Panc1 (cell line): ENCODE measurements around the gene ACSL1. TPM values are rescaled to one million over a fixed set of nuclear protein-coding genes. Genes with fewer than 3 reads are reported as not detected.

Experiments used
- ATAC-seq: fragments of 200-7000 bp; cut with Tn5 transposase; 2 replicates; pipeline ENCODE4 v1.9.1; 2020; ENCODE audit warnings: mild to moderate bottlenecking, moderate library complexity
- BruUV-seq: library from RNA; stranded (reverse); fragments of 400-500 nt; replicated peaks from 2 replicates; lab custom pipeline; 2021; lab: Mats Ljungman, UMichigan
- CTCF ChIA-PET: fragments of 300-600 bp; sonication (Branson Sonifier 250); formaldehyde crosslinking; loops from one replicate; lab custom pipeline; 2022; ENCODE audit warnings: antibody characterized with exemption; lab: Charles Lee
- POLR2A ChIA-PET: fragments of 300-600 bp; sonication (Branson Sonifier 250); formaldehyde crosslinking; loops from one replicate; lab custom pipeline; 2022; ENCODE audit warnings: antibody characterized with exemption; lab: Charles Lee
- DNase-seq: peaks from one replicate; pipeline ENCODE4 v3.0.0-alpha.2; 2010; ENCODE audit warnings: low read depth, low spot score
- H3K27ac ChIP-seq: 2 replicates; pipeline ENCODE4 v1.5.1; 2011; ENCODE audit warnings: mild to moderate bottlenecking, low read length, inconsistent platforms
- H3K27me3 ChIP-seq: fragments of 200-500 bp; sonication (Bioruptor generic); 2 replicates; pipeline ENCODE4 v1.6.0; 2014; ENCODE audit warnings: low read length, inconsistent platforms; ENCODE audit not compliant: control insufficient read depth, insufficient read depth
- H3K36me3 ChIP-seq: fragments of 200-500 bp; sonication (Bioruptor generic); 2 replicates; pipeline ENCODE4 v1.5.1; 2014; ENCODE audit warnings: inconsistent platforms, mild to moderate bottlenecking, low read length, moderate library complexity; ENCODE audit not compliant: control insufficient read depth, insufficient read depth
- H3K4me1 ChIP-seq: 2 replicates; pipeline ENCODE4 v1.5.1; 2011; ENCODE audit warnings: inconsistent platforms, mild to moderate bottlenecking, low read length, moderate library complexity; ENCODE audit not compliant: control insufficient read depth, insufficient read depth
- H3K4me3 ChIP-seq, 2 experiments: 2 replicates each; pipeline ENCODE4 v1.5.1; 2011 to 2012; ENCODE audit warnings: low read depth in 2 of 2, low read length in 2 of 2, mild to moderate bottlenecking in 2 of 2, inconsistent platforms in 1 of 2, moderate library complexity in 1 of 2
- H3K9me3 ChIP-seq: fragments of 200-500 bp; sonication (Bioruptor generic); 2 replicates; pipeline ENCODE4 v1.5.1; 2014; ENCODE audit warnings: low read depth, mild to moderate bottlenecking, inconsistent platforms, low read length, moderate library complexity; ENCODE audit not compliant: control insufficient read depth, insufficient read depth
- POLR2AphosphoS5 ChIP-seq: IDR thresholded peaks from 2 replicates; pipeline ENCODE4 v1.6.1; 2012; ENCODE audit warnings: mild to moderate bottlenecking, low read depth, low read length, moderate library complexity
- SIN3A ChIP-seq: IDR thresholded peaks from 2 replicates; pipeline ENCODE4 v1.6.1; 2012; ENCODE audit warnings: low read depth, mild to moderate bottlenecking, low read length, moderate library complexity, borderline replicate concordance; ENCODE audit not compliant: insufficient read depth
- TCF7L2 ChIP-seq: IDR thresholded peaks from 2 replicates; pipeline ENCODE4 v1.6.1; 2011; ENCODE audit warnings: mild to moderate bottlenecking, low read depth, low read length, inconsistent platforms
- in situ Hi-C: cut with HindIII; loops from 2 replicates; pipeline ENCODE4 v1.10.0; 2016; ENCODE audit warnings: low sequenced_read_pairs, low pct_unique_long_range_greater_than_20kb
- intact Hi-C: fragments of 100-400 bp; cut with micrococcal nuclease; formaldehyde crosslinking; loops from one replicate; pipeline ENCODE4 v1.10.0; 2022; ENCODE audit not compliant: unreplicated experiment
- total RNA-seq: library from RNA; stranded (reverse); gene quantifications from one replicate; pipeline ENCODE4 v1.2.1, GENCODE V29; 2021; ENCODE audit not compliant: unreplicated experiment
- TF ChIP-seq, protein P1 (sequence below): fragments of 450-650 bp; IDR thresholded peaks from 2 replicates; pipeline ENCODE4 v1.5.1; 2017; ENCODE audit warnings: mild to moderate bottlenecking
- TF ChIP-seq, protein P2 (sequence below), 2 experiments: IDR thresholded peaks; 2 replicates each; pipeline ENCODE4 v1.6.1; 2011 to 2012; ENCODE audit warnings: low read depth in 2 of 2, control low read depth in 1 of 2, low read length in 1 of 2, mild to moderate bottlenecking in 1 of 2, moderate library complexity in 1 of 2; ENCODE audit not compliant: insufficient read depth in 1 of 2

ACSL1 gene
- total RNA-seq, 1 experiment from 2014 or later = 15.4 TPM

DNA sequence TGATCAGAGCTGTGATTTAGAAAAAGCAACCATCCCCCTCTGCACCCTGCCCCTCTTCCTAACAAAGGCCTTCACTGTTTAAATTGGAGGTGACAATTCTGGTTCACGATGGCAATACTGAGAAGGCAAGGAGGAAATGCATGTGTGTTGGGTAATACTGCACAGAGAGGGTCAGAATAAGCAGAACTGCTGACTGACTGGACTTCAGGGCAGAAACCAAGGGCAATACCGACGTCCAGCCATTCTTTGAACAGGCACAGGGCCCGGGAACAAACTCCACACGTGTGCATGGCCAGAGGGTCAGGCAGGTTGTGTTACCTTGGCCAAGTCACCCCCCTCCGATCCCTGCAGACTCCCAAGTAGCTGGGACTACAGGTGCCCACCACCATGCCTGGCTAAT, 6.0 kb downstream of the ACSL1 start:
- CTCF ChIA-PET = no interaction called here
- TF ChIP-seq TCF7L2 = no peak
- TF ChIP-seq, protein P1, sequence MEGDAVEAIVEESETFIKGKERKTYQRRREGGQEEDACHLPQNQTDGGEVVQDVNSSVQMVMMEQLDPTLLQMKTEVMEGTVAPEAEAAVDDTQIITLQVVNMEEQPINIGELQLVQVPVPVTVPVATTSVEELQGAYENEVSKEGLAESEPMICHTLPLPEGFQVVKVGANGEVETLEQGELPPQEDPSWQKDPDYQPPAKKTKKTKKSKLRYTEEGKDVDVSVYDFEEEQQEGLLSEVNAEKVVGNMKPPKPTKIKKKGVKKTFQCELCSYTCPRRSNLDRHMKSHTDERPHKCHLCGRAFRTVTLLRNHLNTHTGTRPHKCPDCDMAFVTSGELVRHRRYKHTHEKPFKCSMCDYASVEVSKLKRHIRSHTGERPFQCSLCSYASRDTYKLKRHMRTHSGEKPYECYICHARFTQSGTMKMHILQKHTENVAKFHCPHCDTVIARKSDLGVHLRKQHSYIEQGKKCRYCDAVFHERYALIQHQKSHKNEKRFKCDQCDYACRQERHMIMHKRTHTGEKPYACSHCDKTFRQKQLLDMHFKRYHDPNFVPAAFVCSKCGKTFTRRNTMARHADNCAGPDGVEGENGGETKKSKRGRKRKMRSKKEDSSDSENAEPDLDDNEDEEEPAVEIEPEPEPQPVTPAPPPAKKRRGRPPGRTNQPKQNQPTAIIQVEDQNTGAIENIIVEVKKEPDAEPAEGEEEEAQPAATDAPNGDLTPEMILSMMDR = no peak
- TF ChIP-seq, protein P2, sequence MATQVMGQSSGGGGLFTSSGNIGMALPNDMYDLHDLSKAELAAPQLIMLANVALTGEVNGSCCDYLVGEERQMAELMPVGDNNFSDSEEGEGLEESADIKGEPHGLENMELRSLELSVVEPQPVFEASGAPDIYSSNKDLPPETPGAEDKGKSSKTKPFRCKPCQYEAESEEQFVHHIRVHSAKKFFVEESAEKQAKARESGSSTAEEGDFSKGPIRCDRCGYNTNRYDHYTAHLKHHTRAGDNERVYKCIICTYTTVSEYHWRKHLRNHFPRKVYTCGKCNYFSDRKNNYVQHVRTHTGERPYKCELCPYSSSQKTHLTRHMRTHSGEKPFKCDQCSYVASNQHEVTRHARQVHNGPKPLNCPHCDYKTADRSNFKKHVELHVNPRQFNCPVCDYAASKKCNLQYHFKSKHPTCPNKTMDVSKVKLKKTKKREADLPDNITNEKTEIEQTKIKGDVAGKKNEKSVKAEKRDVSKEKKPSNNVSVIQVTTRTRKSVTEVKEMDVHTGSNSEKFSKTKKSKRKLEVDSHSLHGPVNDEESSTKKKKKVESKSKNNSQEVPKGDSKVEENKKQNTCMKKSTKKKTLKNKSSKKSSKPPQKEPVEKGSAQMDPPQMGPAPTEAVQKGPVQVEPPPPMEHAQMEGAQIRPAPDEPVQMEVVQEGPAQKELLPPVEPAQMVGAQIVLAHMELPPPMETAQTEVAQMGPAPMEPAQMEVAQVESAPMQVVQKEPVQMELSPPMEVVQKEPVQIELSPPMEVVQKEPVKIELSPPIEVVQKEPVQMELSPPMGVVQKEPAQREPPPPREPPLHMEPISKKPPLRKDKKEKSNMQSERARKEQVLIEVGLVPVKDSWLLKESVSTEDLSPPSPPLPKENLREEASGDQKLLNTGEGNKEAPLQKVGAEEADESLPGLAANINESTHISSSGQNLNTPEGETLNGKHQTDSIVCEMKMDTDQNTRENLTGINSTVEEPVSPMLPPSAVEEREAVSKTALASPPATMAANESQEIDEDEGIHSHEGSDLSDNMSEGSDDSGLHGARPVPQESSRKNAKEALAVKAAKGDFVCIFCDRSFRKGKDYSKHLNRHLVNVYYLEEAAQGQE (IDR thresholded peaks at IDR 0.05; ENCODE audit: insufficient read depth in 1 of 2, low read depth in 2 of 2, low read length in 1 of 2) = no peak
- no peak for TF ChIP-seq POLR2AphosphoS5
- no peak for TF ChIP-seq SIN3A
- in situ Hi-C loops = no loop called here
- intact Hi-C loops = no loop called here
- no peak overlapping the region for H3K27ac ChIP-seq
- no peak for ATAC-seq
- no TSS peak for BruUV-seq
- POLR2A ChIA-PET = no interaction called here
- no peaks in the 10 kb centered on the region for H3K9me3 ChIP-seq
- no peaks in the 10 kb centered on the region for H3K36me3 ChIP-seq
- peaks cover 9% of the 10 kb centered on the region for H3K4me1 ChIP-seq
- DNase-seq = no peak
- no peak overlapping the region for H3K4me3 ChIP-seq
- H3K27me3 ChIP-seq = no peaks in the 10 kb centered on the region

DNA sequence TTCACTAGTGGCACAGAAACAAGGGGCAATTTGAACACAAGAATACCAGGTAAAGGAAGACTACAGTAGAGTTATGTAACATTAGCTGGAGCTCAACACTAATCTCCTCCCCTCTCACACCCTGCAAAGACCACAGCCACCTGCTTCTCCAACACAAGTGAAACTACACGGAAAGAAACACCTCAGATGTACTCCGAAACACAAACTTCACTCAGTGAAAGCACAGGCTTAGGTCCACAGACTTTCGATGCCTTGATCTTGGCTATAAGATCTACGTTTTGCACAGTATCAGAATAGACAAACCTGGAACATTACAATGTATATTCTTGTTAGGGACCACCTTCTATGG, 7.6 kb downstream of the ACSL1 start:
- no peaks in the 10 kb centered on the region for H3K27me3 ChIP-seq
- peaks cover 12% of the 10 kb centered on the region for H3K4me1 ChIP-seq
- intact Hi-C loops (no loop called here), in situ Hi-C loops (no loop called here)
- no peak overlapping the region for H3K4me3 ChIP-seq
- H3K27ac ChIP-seq = no peak overlapping the region
- ChIA-PET CTCF (no interaction called here), POLR2A (no interaction called here)
- no peak for TF ChIP-seq TCF7L2
- no peak for TF ChIP-seq SIN3A
- TF ChIP-seq, protein P2 (IDR thresholded peaks at IDR 0.05; ENCODE audit: insufficient read depth in 1 of 2, low read depth in 2 of 2, low read length in 1 of 2) = no peak
- TF ChIP-seq, protein P1 = no peak
- TF ChIP-seq POLR2AphosphoS5 = no peak
- BruUV-seq = no TSS peak
- no peak for DNase-seq
- ATAC-seq = no peak
- H3K9me3 ChIP-seq = no peaks in the 10 kb centered on the region
- no peaks in the 10 kb centered on the region for H3K36me3 ChIP-seq
